ENCODE measurements around the gene ARID2. TPM values are rescaled to one million over a fixed set of nuclear protein-coding genes. Genes with fewer than 3 reads are reported as not detected.

ARID2 gene
- total RNA-seq, 1 experiment from 2014 or later = 17.5 TPM

DNA sequence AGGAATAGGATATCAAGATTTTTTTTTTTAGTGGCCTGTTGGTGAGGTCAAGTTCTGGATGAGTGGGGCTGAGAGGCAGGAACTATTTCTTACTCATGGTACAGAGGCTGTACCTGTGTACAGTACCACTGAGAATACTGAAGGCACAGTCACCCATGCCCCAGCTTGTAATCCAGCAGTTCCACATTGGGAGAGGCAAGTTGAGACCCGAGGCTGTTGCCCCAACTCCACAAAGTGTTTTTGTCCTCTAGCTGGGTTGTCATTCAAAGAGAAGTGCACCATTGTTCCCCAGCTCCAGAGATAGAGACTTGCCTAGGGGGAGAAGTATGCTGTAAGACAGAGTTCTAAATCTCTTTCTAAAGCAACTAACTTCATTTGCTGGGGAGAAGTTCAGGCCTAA, 38.7 kb downstream of the ARID2 start:
- no peak overlapping the region for H3K27ac Mint-ChIP-seq (ENCODE audit: unreplicated experiment)
- CTCF ChIA-PET = no interaction called here
- intact Hi-C loops (cut with micrococcal nuclease; ENCODE audit: unreplicated experiment) = no loop called here

DNA sequence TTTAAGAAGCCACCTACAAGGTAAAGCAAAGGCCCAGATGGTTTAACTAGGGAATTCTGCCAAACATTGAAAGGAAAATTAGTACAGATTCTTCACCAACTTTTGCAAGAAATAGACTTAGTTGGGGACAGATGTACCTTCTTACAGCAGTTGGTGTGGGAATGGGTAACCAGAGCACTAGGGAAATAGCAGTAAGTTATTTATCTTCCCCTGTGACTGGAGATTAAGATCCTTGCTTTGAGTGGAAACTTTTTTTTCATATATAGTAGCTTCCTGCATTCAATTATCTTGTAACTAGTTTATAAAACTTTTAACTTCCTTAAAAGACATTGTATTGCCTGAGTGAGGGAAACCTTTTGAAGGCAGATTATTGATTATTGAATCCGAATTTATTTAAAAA, 44.2 kb downstream of the ARID2 start:
- Mint-ChIP-seq H3K4me1 (ENCODE audit: low read depth, unreplicated experiment) (peaks cover 22% of the 10 kb centered on the region), H3K27me3 (ENCODE audit: unreplicated experiment) (no peaks in the 10 kb centered on the region), H3K4me3 (ENCODE audit: low read depth, unreplicated experiment) (no peak overlapping the region), H3K9me3 (ENCODE audit: low read depth, unreplicated experiment) (peaks cover 3% of the 10 kb centered on the region), H3K27ac (ENCODE audit: unreplicated experiment) (no peak overlapping the region), H3K36me3 (ENCODE audit: insufficient read depth, unreplicated experiment) (no peaks in the 10 kb centered on the region)
- intact Hi-C loops (cut with micrococcal nuclease; ENCODE audit: unreplicated experiment) = no loop called here
- BruUV-seq (replicated peaks) = no TSS peak
- DNase-seq = no peak
- TF ChIP-seq, protein P1, sequence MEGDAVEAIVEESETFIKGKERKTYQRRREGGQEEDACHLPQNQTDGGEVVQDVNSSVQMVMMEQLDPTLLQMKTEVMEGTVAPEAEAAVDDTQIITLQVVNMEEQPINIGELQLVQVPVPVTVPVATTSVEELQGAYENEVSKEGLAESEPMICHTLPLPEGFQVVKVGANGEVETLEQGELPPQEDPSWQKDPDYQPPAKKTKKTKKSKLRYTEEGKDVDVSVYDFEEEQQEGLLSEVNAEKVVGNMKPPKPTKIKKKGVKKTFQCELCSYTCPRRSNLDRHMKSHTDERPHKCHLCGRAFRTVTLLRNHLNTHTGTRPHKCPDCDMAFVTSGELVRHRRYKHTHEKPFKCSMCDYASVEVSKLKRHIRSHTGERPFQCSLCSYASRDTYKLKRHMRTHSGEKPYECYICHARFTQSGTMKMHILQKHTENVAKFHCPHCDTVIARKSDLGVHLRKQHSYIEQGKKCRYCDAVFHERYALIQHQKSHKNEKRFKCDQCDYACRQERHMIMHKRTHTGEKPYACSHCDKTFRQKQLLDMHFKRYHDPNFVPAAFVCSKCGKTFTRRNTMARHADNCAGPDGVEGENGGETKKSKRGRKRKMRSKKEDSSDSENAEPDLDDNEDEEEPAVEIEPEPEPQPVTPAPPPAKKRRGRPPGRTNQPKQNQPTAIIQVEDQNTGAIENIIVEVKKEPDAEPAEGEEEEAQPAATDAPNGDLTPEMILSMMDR (IDR thresholded peaks at IDR 0.05; ENCODE audit: unreplicated experiment) = no peak
- CTCF ChIA-PET = no interaction called here

More for the DNA sequence above, 38.7 kb downstream of the ARID2 start:
- Mint-ChIP-seq H3K4me1 (ENCODE audit: low read depth, unreplicated experiment) (peaks cover 17% of the 10 kb centered on the region), H3K4me3 (ENCODE audit: low read depth, unreplicated experiment) (no peak overlapping the region), H3K9me3 (ENCODE audit: low read depth, unreplicated experiment) (peaks cover 3% of the 10 kb centered on the region), H3K27me3 (ENCODE audit: unreplicated experiment) (no peaks in the 10 kb centered on the region), H3K36me3 (ENCODE audit: insufficient read depth, unreplicated experiment) (no peaks in the 10 kb centered on the region)
- DNase-seq = no peak
- no TSS peak for BruUV-seq (replicated peaks)
- TF ChIP-seq, protein P1 (IDR thresholded peaks at IDR 0.05; ENCODE audit: unreplicated experiment) = no peak

DNA sequence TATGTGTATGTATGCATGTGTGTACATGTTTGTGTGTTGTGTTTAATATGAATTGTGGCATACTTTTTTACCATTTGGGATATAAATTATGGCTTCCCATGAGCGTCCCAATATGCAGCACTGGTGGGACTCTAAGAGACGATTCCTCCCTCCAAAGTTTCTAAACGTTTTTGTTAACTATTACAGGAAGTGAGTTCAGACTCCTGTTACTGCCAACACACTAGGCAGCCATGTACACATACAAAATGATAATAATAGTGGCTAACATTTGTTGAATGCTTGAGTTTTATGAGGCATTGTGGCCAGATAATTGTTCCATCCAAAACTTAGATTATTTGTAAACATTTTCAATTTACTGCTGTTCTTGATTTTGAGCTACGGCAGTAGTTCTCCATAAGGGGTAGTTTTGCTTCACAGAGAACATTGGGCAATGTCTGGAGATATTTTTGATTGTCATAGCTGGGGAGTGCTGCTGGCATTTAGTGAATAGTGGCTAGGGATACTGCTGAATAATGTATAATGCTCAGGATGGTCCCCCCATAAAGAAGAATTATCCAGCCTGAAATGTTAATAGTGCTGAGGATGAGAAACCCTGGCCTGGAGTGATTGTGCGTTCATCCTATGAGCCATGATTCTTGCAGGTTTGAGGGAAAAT, 45.1 kb downstream of the ARID2 start:
- peaks cover 22% of the 10 kb centered on the region for H3K4me1 Mint-ChIP-seq (ENCODE audit: low read depth, unreplicated experiment)
- BruUV-seq (replicated peaks) = no TSS peak

DNA sequence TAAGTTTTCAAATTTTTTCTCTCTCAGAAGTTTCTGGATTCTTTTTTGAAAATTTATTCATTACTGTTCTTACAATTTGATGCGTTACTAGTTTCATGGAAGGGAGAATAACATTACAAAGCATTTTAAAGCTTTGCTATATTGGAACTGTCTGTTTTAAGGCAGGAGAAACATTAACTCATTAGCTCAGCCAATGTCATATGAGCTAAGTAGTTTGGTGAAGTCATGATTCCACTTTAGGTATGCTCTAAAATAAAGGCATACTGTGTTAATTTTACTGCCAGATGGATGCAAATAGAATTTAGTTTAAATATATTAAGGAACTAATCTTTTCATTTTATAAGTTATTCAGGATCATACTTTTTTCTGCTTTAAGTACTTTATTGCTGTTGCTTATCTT, 46.0 kb downstream of the ARID2 start:
- CTCF ChIA-PET = interaction anchor here (0.5 kb wide), 1 partner anchor 1356 kb away, joined by 3 read pairs; no protein-coding TSS in a partner anchor
- BruUV-seq (replicated peaks) = no TSS peak
- Mint-ChIP-seq H3K9me3 (ENCODE audit: low read depth, unreplicated experiment) (no peaks in the 10 kb centered on the region), H3K27me3 (ENCODE audit: unreplicated experiment) (no peaks in the 10 kb centered on the region), H3K4me3 (ENCODE audit: low read depth, unreplicated experiment) (no peak overlapping the region), H3K27ac (ENCODE audit: unreplicated experiment) (no peak overlapping the region), H3K4me1 (ENCODE audit: low read depth, unreplicated experiment) (peaks cover 22% of the 10 kb centered on the region), H3K36me3 (ENCODE audit: insufficient read depth, unreplicated experiment) (no peaks in the 10 kb centered on the region)
- TF ChIP-seq, protein P1 (IDR thresholded peaks at IDR 0.05; ENCODE audit: unreplicated experiment) = no peak
- intact Hi-C loops (cut with micrococcal nuclease; ENCODE audit: unreplicated experiment) = no loop called here
- no peak for DNase-seq

More for the DNA sequence above, 45.1 kb downstream of the ARID2 start:
- Mint-ChIP-seq H3K36me3 (ENCODE audit: insufficient read depth, unreplicated experiment) (no peaks in the 10 kb centered on the region), H3K4me3 (ENCODE audit: low read depth, unreplicated experiment) (no peak overlapping the region), H3K27ac (ENCODE audit: unreplicated experiment) (no peak overlapping the region), H3K9me3 (ENCODE audit: low read depth, unreplicated experiment) (peaks cover under 1% of the 10 kb centered on the region), H3K27me3 (ENCODE audit: unreplicated experiment) (no peaks in the 10 kb centered on the region)
- TF ChIP-seq, protein P1 (IDR thresholded peaks at IDR 0.05; ENCODE audit: unreplicated experiment) = no peak
- no peak for DNase-seq
- CTCF ChIA-PET = no interaction called here
- intact Hi-C loops (cut with micrococcal nuclease; ENCODE audit: unreplicated experiment) = no loop called here
